Sigmoid colon (tissue), 3 donors: ENCODE results near the gene GRIK4.

ENCODE experiments used
- POLR2A ChIP-seq, 2 donors: fragments of 450-650 bp; IDR thresholded peaks; one replicate each; pipeline ENCODE4 v1.6.1; 2016; ENCODE audit warnings: antibody characterized with exemption in 2 of 2, mild to moderate bottlenecking in 2 of 2, moderate library complexity in 2 of 2
- TF ChIP-seq, protein P1 (sequence below), 4 experiments: fragments of 450-650 bp in 3 of 4; fragments of 200-600 bp in 1 of 4; IDR thresholded peaks; one replicate each; pipeline ENCODE4 v1.5.1; 2016 to 2019; ENCODE audit warnings: antibody characterized with exemption in 4 of 4, mild to moderate bottlenecking in 3 of 4, moderate library complexity in 2 of 4

- TF ChIP-seq, protein P1, sequence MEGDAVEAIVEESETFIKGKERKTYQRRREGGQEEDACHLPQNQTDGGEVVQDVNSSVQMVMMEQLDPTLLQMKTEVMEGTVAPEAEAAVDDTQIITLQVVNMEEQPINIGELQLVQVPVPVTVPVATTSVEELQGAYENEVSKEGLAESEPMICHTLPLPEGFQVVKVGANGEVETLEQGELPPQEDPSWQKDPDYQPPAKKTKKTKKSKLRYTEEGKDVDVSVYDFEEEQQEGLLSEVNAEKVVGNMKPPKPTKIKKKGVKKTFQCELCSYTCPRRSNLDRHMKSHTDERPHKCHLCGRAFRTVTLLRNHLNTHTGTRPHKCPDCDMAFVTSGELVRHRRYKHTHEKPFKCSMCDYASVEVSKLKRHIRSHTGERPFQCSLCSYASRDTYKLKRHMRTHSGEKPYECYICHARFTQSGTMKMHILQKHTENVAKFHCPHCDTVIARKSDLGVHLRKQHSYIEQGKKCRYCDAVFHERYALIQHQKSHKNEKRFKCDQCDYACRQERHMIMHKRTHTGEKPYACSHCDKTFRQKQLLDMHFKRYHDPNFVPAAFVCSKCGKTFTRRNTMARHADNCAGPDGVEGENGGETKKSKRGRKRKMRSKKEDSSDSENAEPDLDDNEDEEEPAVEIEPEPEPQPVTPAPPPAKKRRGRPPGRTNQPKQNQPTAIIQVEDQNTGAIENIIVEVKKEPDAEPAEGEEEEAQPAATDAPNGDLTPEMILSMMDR (IDR thresholded peaks at IDR 0.05): no peak
- TF ChIP-seq POLR2A (IDR thresholded peaks at IDR 0.05): no peak
Measured at GRCh38 chr11:120511820-120512738, 531 bp downstream of the GRIK4 start.
